ENCODE data around the gene LRGUK.

- TF ChIP-seq CTCF (IDR thresholded peaks at IDR 0.05) (no peak), SMAD3 (CRISPR knock-in tag; IDR thresholded peaks at IDR 0.05; ENCODE audit: borderline replicate concordance) (no peak), ZNF138 (CRISPR knock-in tag; conservative IDR thresholded peaks at IDR 0.05) (no peak), MAX (CRISPR knock-in tag; IDR thresholded peaks at IDR 0.05) (no peak)
These were observed 74.6 kb downstream of the LRGUK start for GRCh38 chr7:134201569-134202261.
